AG04449 (cell line): ENCODE measurements around the gene ITIH1.

Experiments used
- CTCF ChIA-PET: fragments of 350-600 bp; formaldehyde crosslinking; extraction: SDS; loops from one replicate; lab custom pipeline; 2021; ENCODE audit warnings: antibody characterized with exemption; lab: Yijun Ruan, JAX
- POLR2A ChIA-PET: fragments of 400-600, 350-600 bp; formaldehyde crosslinking; extraction: SDS; loops from one replicate; lab custom pipeline; 2020; ENCODE audit warnings: antibody characterized with exemption, inconsistent platforms; lab: Yijun Ruan, JAX
- DNase-seq: peaks from one replicate; pipeline ENCODE4 v3.0.0-alpha.2; 2010; ENCODE audit warnings: low read depth, low spot score
- H3K4me3 ChIP-seq: 2 replicates; pipeline ENCODE4 v1.5.1; 2011; ENCODE audit warnings: low read depth, mild to moderate bottlenecking, control low read depth, low read length
- CTCF ChIP-seq: IDR thresholded peaks from one replicate; pipeline ENCODE4 v1.5.1; 2011; ENCODE audit warnings: mild to moderate bottlenecking, moderate library complexity, low read length, control low read depth, inconsistent platforms; ENCODE audit not compliant: insufficient read depth; ENCODE audit errors: missing control alignments

The ITIH1 gene

DNA sequence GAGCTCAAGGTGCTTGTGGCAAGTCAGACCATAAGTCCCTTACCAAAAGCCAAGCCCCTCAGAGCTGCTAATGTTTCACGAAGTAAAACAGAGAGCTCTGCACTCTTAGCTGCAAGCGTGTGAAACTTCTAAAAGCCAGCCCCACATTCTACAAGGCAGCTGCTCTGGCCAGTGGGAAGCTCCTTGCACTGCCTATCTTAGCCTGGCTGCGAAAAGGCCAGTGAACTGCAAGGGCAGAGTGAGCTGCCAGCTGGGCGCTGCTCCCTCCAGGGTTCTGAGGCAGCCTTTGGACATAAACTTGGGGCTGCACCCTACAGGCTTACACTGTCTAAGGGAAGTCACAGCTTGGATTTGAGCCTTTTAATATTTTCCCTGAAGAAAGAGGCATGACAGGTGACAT lies 59.6 kb downstream of the ITIH1 start:
- no peak overlapping the region for H3K4me3 ChIP-seq
- TF ChIP-seq CTCF: no peak
- CTCF ChIA-PET: interaction anchor here (0.8 kb wide), 1 partner anchor 16 kb away, joined by 3 read pairs; no protein-coding TSS in a partner anchor
- POLR2A ChIA-PET: interaction anchor here (0.6 kb wide), 1 partner anchor 341 kb away, joined by 3 read pairs; no protein-coding TSS in a partner anchor
- DNase-seq: no peak

DNA sequence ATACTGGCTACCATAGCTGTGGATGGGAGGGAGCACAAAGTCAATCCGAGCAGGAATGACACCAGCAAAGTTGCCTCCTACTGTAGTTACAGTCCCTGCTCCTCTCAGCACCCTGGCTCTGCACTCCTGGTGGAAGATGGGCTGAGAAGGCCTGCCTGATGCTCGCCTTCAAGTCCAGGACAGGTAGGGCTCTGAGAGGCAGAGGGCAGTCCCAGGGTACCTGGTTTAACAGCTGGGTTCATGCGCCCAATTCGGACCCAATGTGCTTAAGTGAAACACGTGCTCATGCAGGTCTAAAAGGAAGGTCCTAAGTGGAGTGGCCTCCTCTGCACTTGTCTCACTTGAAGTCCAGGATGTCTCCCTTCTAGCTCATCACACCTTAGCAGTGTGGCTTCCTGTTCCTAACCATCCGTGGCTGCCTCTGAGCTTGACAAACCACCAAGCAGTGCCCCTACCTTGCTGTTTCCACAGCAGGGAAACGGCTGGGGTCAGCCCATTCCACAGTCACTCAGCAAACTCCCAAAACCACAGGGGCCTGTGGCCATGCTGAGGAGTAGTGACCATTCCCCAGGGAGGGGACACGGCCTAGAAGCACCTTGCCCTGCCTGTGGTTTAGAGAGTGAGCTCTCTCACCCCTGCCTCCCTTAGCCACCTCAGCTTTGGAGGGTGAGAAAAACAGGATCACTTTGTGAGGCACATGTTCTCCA lies 61.3 kb downstream of the ITIH1 start:
- no peak for TF ChIP-seq CTCF
- no peak for DNase-seq
- CTCF ChIA-PET: interaction anchor here (0.8 kb wide), 2 partner anchors 15 to 18 kb away, joined by 3 read pairs; no protein-coding TSS in a partner anchor
- POLR2A ChIA-PET: no interaction called here
- H3K4me3 ChIP-seq: no peak overlapping the region

- CTCF ChIA-PET: no interaction called here
- no peak for DNase-seq
- no peak for TF ChIP-seq CTCF
- POLR2A ChIA-PET: no interaction called here
- no peak overlapping the region for H3K4me3 ChIP-seq
These were observed 61.8 kb downstream of the ITIH1 start for GRCh38 chr3:52839268-52839575.

DNA sequence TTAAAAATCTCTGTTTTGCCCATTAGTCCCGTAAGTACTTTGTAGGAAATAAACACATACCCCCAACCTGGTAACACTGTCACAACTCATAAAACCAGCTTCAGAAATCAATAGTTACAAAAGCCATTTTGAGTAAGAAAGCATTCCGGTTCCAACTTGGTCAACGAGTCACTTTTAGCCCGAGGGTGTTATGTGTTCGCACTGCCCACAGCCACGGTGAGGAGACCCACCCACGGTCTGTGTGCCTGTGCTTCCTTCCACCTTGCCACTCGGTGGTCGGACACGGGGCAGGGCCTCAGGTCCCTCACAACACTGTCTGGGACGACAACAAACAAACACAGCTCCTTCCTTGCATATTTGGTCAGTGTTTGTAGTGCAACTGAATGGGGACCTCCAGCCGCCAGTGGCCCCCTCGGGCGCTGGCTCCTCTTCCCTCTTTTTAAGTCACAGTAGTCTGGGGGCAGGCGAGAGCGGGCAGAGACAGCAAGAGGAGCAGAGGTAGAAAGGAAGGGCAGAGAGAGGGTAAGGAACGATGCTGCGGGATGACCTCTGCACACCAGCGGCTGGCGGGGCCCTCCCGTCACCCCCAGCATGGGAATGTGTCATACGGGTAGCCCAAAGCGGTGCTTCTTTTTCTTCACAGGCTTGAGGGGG lies 62.6 kb downstream of the ITIH1 start:
- no peak for DNase-seq
- ChIA-PET POLR2A (no interaction called here), CTCF (no interaction called here)
- H3K4me3 ChIP-seq: no peak overlapping the region
- TF ChIP-seq CTCF: no peak

- ChIA-PET CTCF (interaction anchor here (1.2 to 2.0 kb wide), 2 partner anchors 10 to 12 kb away, joined by 5 to 6 read pairs; no protein-coding TSS in a partner anchor), POLR2A (no interaction called here)
- no peak for DNase-seq
- no peak for TF ChIP-seq CTCF
- H3K4me3 ChIP-seq: no peak overlapping the region
These were observed 64.0 kb downstream of the ITIH1 start for GRCh38 chr3:52841211-52841980.
